GM12878 (cell line): ENCODE measurements around the gene ULK4. TPM values are rescaled to one million over a fixed set of nuclear protein-coding genes. Genes with fewer than 3 reads are reported as not detected.

Experiments
- ATAC-seq: fragments of 200-7000 bp; cut with Tn5 transposase; 3 replicates; pipeline ENCODE4 v1.9.1; 2020; ENCODE audit warnings: mild to moderate bottlenecking, moderate library complexity
- BruUV-seq: library from RNA; stranded (reverse); fragments of 400-500 nt; replicated peaks from 2 replicates; lab custom pipeline; 2021; lab: Mats Ljungman, UMichigan
- CTCF ChIA-PET: fragments of 300-600 bp; sonication (Branson Sonifier 250); formaldehyde crosslinking; extraction: SDS; loops from one replicate; lab custom pipeline; 2021; ENCODE audit warnings: inconsistent platforms; lab: Yijun Ruan, JAX
- POLR2A ChIA-PET: fragments of 350-600 bp; formaldehyde crosslinking; extraction: SDS; loops from one replicate; lab custom pipeline; 2021; ENCODE audit warnings: inconsistent platforms; lab: Charles Lee
- RAD21 ChIA-PET: fragments of 300-600 bp; sonication (Branson Sonifier 250); formaldehyde crosslinking; loops from one replicate; lab custom pipeline; 2023; ENCODE audit warnings: antibody characterized with exemption; ENCODE audit not compliant: unreplicated experiment; lab: Charles Lee
- SMC1A ChIA-PET: fragments of 300-600 bp; sonication (Branson Sonifier 250); formaldehyde crosslinking; loops from one replicate; lab custom pipeline; 2023; ENCODE audit not compliant: unreplicated experiment, uncharacterized antibody; lab: Charles Lee
- DNase-seq: peaks from one replicate; pipeline ENCODE4 v3.0.0-alpha.2; 2011; ENCODE audit warnings: low read depth, low spot score
- FAIRE-seq: peaks from 3 replicates; lab custom pipeline; 2011; peaks lifted over from hg19 to GRCh38; lab: Jason Lieb, UNC
- H2AFZ ChIP-seq: 2 replicates; pipeline ENCODE4 v1.6.0; 2011; ENCODE audit warnings: low read depth, low read length, control low read depth; ENCODE audit not compliant: control insufficient read depth
- H3K27ac ChIP-seq: 2 replicates; pipeline ENCODE4 v1.5.1; 2011; ENCODE audit warnings: control low read depth; ENCODE audit not compliant: control insufficient read depth, insufficient read depth
- H3K27me3 ChIP-seq, 2 experiments: replicated peaks in 1 of 2; 2 replicates each; pipeline versions ENCODE4 v1.6.0 to v1.6.1; 2011; ENCODE audit warnings: low read length in 1 of 2; ENCODE audit not compliant: control insufficient read depth in 2 of 2, insufficient read depth in 2 of 2
- H3K36me3 ChIP-seq, 2 experiments: 2 replicates each; pipeline ENCODE4 v1.5.1; 2011; ENCODE audit warnings: low read length in 1 of 2; ENCODE audit not compliant: control insufficient read depth in 2 of 2, insufficient read depth in 2 of 2
- H3K4me1 ChIP-seq: 2 replicates; pipeline ENCODE4 v1.6.1; 2011; ENCODE audit warnings: mild to moderate bottlenecking, low read length, moderate library complexity, mixed read lengths; ENCODE audit not compliant: control insufficient read depth, insufficient read depth
- H3K4me2 ChIP-seq: 2 replicates; pipeline ENCODE4 v1.6.0; 2011; ENCODE audit warnings: control low read depth; ENCODE audit not compliant: control insufficient read depth, insufficient read depth
- H3K4me3 ChIP-seq: fragments of 200-600 bp; sonication (generic); 2 replicates; pipeline ENCODE4 v1.5.1; 2016
- H3K79me2 ChIP-seq: 2 replicates; pipeline ENCODE4 v1.6.0; 2011; ENCODE audit warnings: low read length; ENCODE audit not compliant: control insufficient read depth, insufficient read depth
- H3K9ac ChIP-seq: 2 replicates; pipeline ENCODE4 v1.8.0; 2011; ENCODE audit warnings: low read length, control low read depth, mixed read lengths; ENCODE audit not compliant: control insufficient read depth, insufficient read depth
- H3K9me3 ChIP-seq: replicated peaks from 3 replicates; pipeline ENCODE4 v1.5.1; 2011; ENCODE audit warnings: mild to moderate bottlenecking, low read length; ENCODE audit not compliant: control insufficient read depth, insufficient read depth
- H4K20me1 ChIP-seq: 2 replicates; pipeline ENCODE4 v1.6.0; 2011; ENCODE audit not compliant: control insufficient read depth, insufficient read depth
- ATF7 ChIP-seq: fragments of 450-650 bp; IDR thresholded peaks from 2 replicates; pipeline ENCODE4 v1.6.1; 2016; ENCODE audit warnings: low read depth, mild to moderate bottlenecking
- BRCA1 ChIP-seq: IDR thresholded peaks from 2 replicates; pipeline ENCODE4 v1.6.1; 2011; ENCODE audit warnings: low read depth, low read length, improper control_type of control experiment
- CHD1 ChIP-seq: IDR thresholded peaks from 2 replicates; pipeline ENCODE4 v1.6.1; 2012; ENCODE audit warnings: low read depth, low read length, improper control_type of control experiment
- E4F1 ChIP-seq: fragments of 450-650 bp; IDR thresholded peaks from 2 replicates; pipeline ENCODE4 v1.6.1; 2018; ENCODE audit warnings: borderline replicate concordance, mild to moderate bottlenecking; ENCODE audit not compliant: partially characterized antibody
- MEF2B ChIP-seq: fragments of 450-650 bp; IDR thresholded peaks from 2 replicates; pipeline ENCODE4 v1.6.1; 2018; ENCODE audit warnings: mild to moderate bottlenecking, moderate library complexity; ENCODE audit not compliant: partially characterized antibody, poor library complexity, severe bottlenecking
- NFIC ChIP-seq: IDR thresholded peaks from 2 replicates; pipeline ENCODE4 v1.6.1; 2012; ENCODE audit warnings: low read depth, mild to moderate bottlenecking, inconsistent platforms, low read length, moderate library complexity
- RAD51 ChIP-seq: fragments of 450-650 bp; IDR thresholded peaks from 2 replicates; pipeline ENCODE4 v1.6.1; 2016; ENCODE audit warnings: moderate library complexity, mild to moderate bottlenecking, inconsistent platforms
- SREBF1 ChIP-seq: IDR thresholded peaks from 2 replicates; pipeline ENCODE4 v1.6.1; 2012; ENCODE audit warnings: mild to moderate bottlenecking, low read length
- SREBF2 ChIP-seq: IDR thresholded peaks from 2 replicates; pipeline ENCODE4 v1.6.1; 2012; ENCODE audit warnings: mild to moderate bottlenecking, low read length
- TAF1 ChIP-seq: IDR thresholded peaks from 2 replicates; pipeline ENCODE4 v1.6.1; 2011; ENCODE audit warnings: mild to moderate bottlenecking, low read depth, low read length, borderline replicate concordance
- TCF3 ChIP-seq: IDR thresholded peaks from 2 replicates; pipeline ENCODE4 v1.6.1; 2012; ENCODE audit warnings: low read depth, mild to moderate bottlenecking, low read length, borderline replicate concordance; ENCODE audit not compliant: insufficient read depth
- ZNF24 ChIP-seq: fragments of 450-650 bp; IDR thresholded peaks from 2 replicates; pipeline ENCODE4 v1.6.1; 2017; ENCODE audit warnings: antibody characterized with exemption, mild to moderate bottlenecking
- WGBS: methylation state at CpG from one replicate; pipeline ENCODE4 v1.1.6; 2016; ENCODE audit warnings: low lambda C conversion rate; ENCODE audit not compliant: insufficient replicate concordance, insufficient coverage; ENCODE audit errors: missing lambda C conversion rate; 5-methylcytosine and 5-hydroxymethylcytosine counted together
- in situ Hi-C: fragments of 300-500 bp; cut with MboI; formaldehyde crosslinking; loops from 9 replicates; pipeline ENCODE4 v1.14.3; 2018; ENCODE audit warnings: mixed read lengths
- intact Hi-C: fragments of 100-400 bp; cut with micrococcal nuclease; formaldehyde crosslinking; loops from one replicate; pipeline ENCODE4 v1.14.2; 2022; ENCODE audit not compliant: unreplicated experiment
- polyA plus RNA-seq, 11 experiments: library from polyadenylated mRNA; depleted of rRNA in 4 of 11; unstranded in 6 of 11; stranded (reverse) in 5 of 11; fragments of >200 nt; fragmentation: Nextera tagmentation in 4 of 11; fragmentation: Illumina TruSeq in 1 of 11; extraction: Ambion mirVana in 4 of 11; extraction: Trizol in 1 of 11; gene quantifications; 1 replicate in 1 of 11; 2 replicates in 10 of 11; pipeline versions ENCODE4 v1.2.1 to v1.2.3, GENCODE V29; 2011 to 2016; ENCODE audit warnings: inconsistent platforms in 2 of 11, missing spikeins in 2 of 11, low read depth in 1 of 11
- total RNA-seq, 4 experiments: library from RNA; depleted of rRNA in 3 of 4; stranded (reverse); fragments of >200 nt in 3 of 4; fragmentation: Illumina TruSeq in 1 of 4; extraction: Trizol in 1 of 4; gene quantifications; 2 replicates each; pipeline versions ENCODE4 v1.2.1 to v1.2.3, GENCODE V29; 2013 to 2021

Gene ULK4
- total and polyA plus RNA-seq, 10 of the 15 experiments (the other 5 are each of a cell fraction or from before 2014, with no cell fraction given): 3.5 to 7.6 (median 6.3) TPM

DNA sequence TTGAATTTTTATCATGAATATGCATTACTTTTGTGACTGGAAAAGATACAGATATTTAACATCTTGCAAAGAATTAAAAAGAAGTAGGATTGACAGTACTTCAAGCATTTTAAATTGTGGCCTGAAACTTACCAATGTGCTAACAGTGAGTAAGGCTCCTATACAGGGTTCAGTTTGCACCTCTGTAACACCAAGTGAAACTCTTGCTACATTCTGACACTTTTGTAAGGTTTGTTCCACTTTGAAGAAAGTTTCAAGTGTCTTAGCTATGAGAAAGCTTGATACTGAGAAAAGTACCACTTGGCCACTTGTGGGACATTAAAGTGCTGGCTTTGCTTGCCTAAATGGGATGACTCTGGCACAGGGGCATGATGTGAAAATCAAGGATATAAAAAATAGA, 473.4 kb downstream of the ULK4 start (continued):
- TF ChIP-seq E4F1 (no peak), CHD1 (no peak), MEF2B (no peak), TCF3 (no peak), SREBF1 (no peak), ZNF24 (no peak), BRCA1 (no peak), SREBF2 (no peak)

DNA sequence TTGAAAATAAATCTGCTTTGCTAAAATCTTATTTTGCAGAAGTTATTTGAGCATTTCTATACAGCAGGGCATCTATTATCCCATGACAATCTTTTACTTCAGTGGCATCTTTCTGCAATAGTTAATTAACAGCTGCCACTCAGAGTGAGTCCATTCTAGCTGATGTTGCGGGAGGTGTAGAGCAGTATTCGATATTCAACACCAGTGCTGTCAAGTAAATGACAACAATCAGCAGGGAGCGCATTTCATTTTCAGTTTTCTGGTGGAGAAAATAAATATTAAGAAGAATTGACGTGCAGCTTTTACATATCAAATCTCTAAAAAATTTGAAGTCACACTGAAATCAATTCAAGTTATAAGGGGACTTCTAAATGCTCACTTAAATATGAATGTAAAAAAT, 476.4 kb downstream of the ULK4 start:
- Histone ChIP-seq H3K4me2 (no peak overlapping the region), H3K9me3 (no peaks in the 10 kb centered on the region), H3K4me3 (no peak overlapping the region), H3K36me3 (no peaks in the 10 kb centered on the region), H3K27me3 (no peaks in the 10 kb centered on the region), H4K20me1 (no peaks in the 10 kb centered on the region), H3K79me2 (no peaks in the 10 kb centered on the region), H3K27ac (no peak overlapping the region), H2AFZ (no peak overlapping the region), H3K9ac (no peak overlapping the region), H3K4me1 (no peaks in the 10 kb centered on the region; the same call in 1 of the 2 replicates)
- DNase-seq: no peak
- BruUV-seq: no TSS peak
- ChIA-PET CTCF (no interaction called here), POLR2A (no interaction called here), RAD21 (no interaction called here), SMC1A (interaction anchor here (0.6 to 1.1 kb wide), 2 partner anchors 15 to 1158 kb away, joined by 3 to 4 read pairs; no protein-coding TSS in a partner anchor)
- FAIRE-seq: no peak
- in situ Hi-C loops: no loop called here
- ATAC-seq: no peak
- 62% methylated on average over 4 of the region's 4 CpGs for WGBS
- TF ChIP-seq ATF7 (no peak), TAF1 (no peak), RAD51 (no peak), NFIC (no peak)
- intact Hi-C loops: no loop called here
